Keratinocyte (primary cell): ENCODE measurements around the gene CLEC16A. TPM values are rescaled to one million over a fixed set of nuclear protein-coding genes. Genes with fewer than 3 reads are reported as not detected.

Experiments used
- DNase-seq: peaks from one replicate; pipeline ENCODE4 v3.0.0-alpha.2; 2011; ENCODE audit warnings: low read depth, missing footprints, low spot score
- FAIRE-seq: peaks from 2 replicates; lab custom pipeline; 2011; peaks lifted over from hg19 to GRCh38; lab: Jason Lieb, UNC
- H2AFZ ChIP-seq: 2 replicates; pipeline ENCODE4 v1.6.0; 2012; ENCODE audit warnings: low read length, control low read depth, inconsistent platforms; ENCODE audit not compliant: control insufficient read depth
- H3K27ac ChIP-seq: 2 replicates; pipeline ENCODE4 v1.5.1; 2011; ENCODE audit warnings: low read length; ENCODE audit not compliant: control insufficient read depth, insufficient read depth
- H3K27me3 ChIP-seq: 3 replicates; pipeline ENCODE4 v1.6.0; 2011; ENCODE audit warnings: low read length; ENCODE audit not compliant: control insufficient read depth, insufficient read depth; ENCODE audit errors: extremely low read depth
- H3K36me3 ChIP-seq, 2 experiments: 2 replicates in 1 of 2; 3 replicates in 1 of 2; pipeline ENCODE4 v1.5.1; 2011; ENCODE audit warnings: low read length in 2 of 2, mild to moderate bottlenecking in 1 of 2; ENCODE audit not compliant: control insufficient read depth in 2 of 2, insufficient read depth in 2 of 2; ENCODE audit errors: extremely low read depth in 1 of 2
- H3K4me1 ChIP-seq: 3 replicates; pipeline ENCODE4 v1.5.1; 2011; ENCODE audit warnings: low read length; ENCODE audit not compliant: control insufficient read depth, insufficient read depth; ENCODE audit errors: extremely low read depth
- H3K4me2 ChIP-seq: 3 replicates; pipeline ENCODE4 v1.6.0; 2011; ENCODE audit warnings: low read depth, low read length; ENCODE audit not compliant: control insufficient read depth, insufficient read depth; ENCODE audit errors: extremely low read depth
- H3K4me3 ChIP-seq, 3 experiments: fragments of 200-600 bp in 1 of 3; sonication (generic) in 1 of 3; 2 replicates in 2 of 3; 3 replicates in 1 of 3; pipeline ENCODE4 v1.5.1; 2011 to 2016; ENCODE audit warnings: low read length in 3 of 3, mild to moderate bottlenecking in 3 of 3, control low read depth in 2 of 3, inconsistent platforms in 1 of 3, low read depth in 1 of 3, mixed read lengths in 1 of 3, mixed run types in 1 of 3, moderate library complexity in 1 of 3; ENCODE audit not compliant: control insufficient read depth in 2 of 3, insufficient read depth in 2 of 3; ENCODE audit errors: extremely low read depth in 1 of 3
- H3K79me2 ChIP-seq: 2 replicates; pipeline ENCODE4 v1.6.0; 2012; ENCODE audit warnings: low read length; ENCODE audit not compliant: control insufficient read depth, insufficient read depth
- H3K9ac ChIP-seq: 3 replicates; pipeline ENCODE4 v1.6.0; 2011; ENCODE audit warnings: low read length; ENCODE audit not compliant: control insufficient read depth, insufficient read depth; ENCODE audit errors: extremely low read depth
- H3K9me1 ChIP-seq: 3 replicates; pipeline ENCODE4 v1.6.0; 2011; ENCODE audit warnings: low read length; ENCODE audit not compliant: control insufficient read depth, insufficient read depth; ENCODE audit errors: extremely low read depth
- H3K9me3 ChIP-seq: 2 replicates; pipeline ENCODE4 v1.5.1; 2012; ENCODE audit warnings: low read depth, low read length; ENCODE audit not compliant: control insufficient read depth
- H4K20me1 ChIP-seq: 3 replicates; pipeline ENCODE4 v1.6.0; 2011; ENCODE audit warnings: low read length; ENCODE audit not compliant: control insufficient read depth, insufficient read depth; ENCODE audit errors: extremely low read depth
- CTCF ChIP-seq, 3 experiments: IDR thresholded peaks in 1 of 3; conservative IDR thresholded peaks in 1 of 3; optimal IDR thresholded peaks in 1 of 3; 2 replicates in 2 of 3; 3 replicates in 1 of 3; pipeline versions ENCODE3 to v1.5.1; 2011; ENCODE audit warnings: low read length in 3 of 3, mild to moderate bottlenecking in 3 of 3, moderate library complexity in 2 of 3, control low read depth in 1 of 3, inconsistent platforms in 1 of 3; ENCODE audit not compliant: insufficient read depth in 2 of 3; ENCODE audit errors: extremely low read depth in 1 of 3
- EZH2 ChIP-seq: IDR thresholded peaks from one replicate; pipeline ENCODE4 v1.6.1; 2012; ENCODE audit warnings: inconsistent platforms, mild to moderate bottlenecking, low read length, moderate library complexity
- dilution Hi-C: fragments of 300-500 bp; cut with MboI; formaldehyde crosslinking; loops from one replicate; pipeline ENCODE4 v1.7.0; 2020; ENCODE audit warnings: low sequenced_read_pairs; ENCODE audit not compliant: extremely low pct_ligation_motif_present
- polyA plus RNA-seq, 5 experiments: library from polyadenylated mRNA; depleted of rRNA in 3 of 5; stranded (reverse) in 3 of 5; stranded (forward) in 1 of 5; unstranded in 1 of 5; fragments of >200 nt; gene quantifications; 1 replicate in 1 of 5; 2 replicates in 3 of 5; 3 replicates in 1 of 5; pipeline versions ENCODE4 v1.2.1 to v1.2.3, GENCODE V29; 2011 to 2012; ENCODE audit warnings: missing spikeins in 2 of 5, low read depth in 1 of 5, low replicate concordance in 1 of 5

The CLEC16A gene
- polyA plus RNA-seq, 1 donor (not counting 4 experiments of a cell fraction or from before 2014, with no cell fraction given), result 9.5 TPM

GRCh38 chr16:10939649-10940234, 4.6 kb upstream of the CLEC16A start:
- Histone ChIP-seq H4K20me1 (peaks cover 31% of the 10 kb centered on the region), H3K36me3 (peaks cover 8 to 23% of the 10 kb centered on the region in 2 experiments), H3K9me3 (no peaks in the 10 kb centered on the region), H3K9me1 (peaks cover 5% of the 10 kb centered on the region), H3K9ac (no peak overlapping the region), H3K4me1 (peaks cover 40% of the 10 kb centered on the region), H3K79me2 (peaks cover 68% of the 10 kb centered on the region), H3K27ac (no peak overlapping the region), H2AFZ (no peak overlapping the region), H3K4me3 (peak overlapping the region; percentile 65 to 84 (median 80)), H3K4me2 (peak overlapping the region; percentile 92), H3K27me3 (no peaks in the 10 kb centered on the region)
- no peak for FAIRE-seq
- TF ChIP-seq CTCF (optimal IDR thresholded peaks at IDR 0.05 in 1 of 3, IDR thresholded peaks at IDR 0.05 in 1 of 3, conservative IDR thresholded peaks at IDR 0.05 in 1 of 3; ENCODE audit: extremely low read depth in 1 of 3, insufficient read depth in 2 of 3, low read length in 3 of 3) (no peak), EZH2 (no peak)
- no peak for DNase-seq
- dilution Hi-C loops, result no loop called here

GRCh38 chr16:10940501-10941079, 3.8 kb upstream of the CLEC16A start:
- H3K4me1 ChIP-seq, result peaks cover 44% of the 10 kb centered on the region
- no peaks in the 10 kb centered on the region for H3K27me3 ChIP-seq
- TF ChIP-seq EZH2, result no peak
- no peak for TF ChIP-seq CTCF (optimal IDR thresholded peaks at IDR 0.05 in 1 of 3, IDR thresholded peaks at IDR 0.05 in 1 of 3, conservative IDR thresholded peaks at IDR 0.05 in 1 of 3; ENCODE audit: extremely low read depth in 1 of 3, insufficient read depth in 2 of 3, low read length in 3 of 3)
- DNase-seq, result no peak
- no peak for FAIRE-seq
- H3K4me2 ChIP-seq, result peak overlapping the region; percentile 92
- no peaks in the 10 kb centered on the region for H3K9me3 ChIP-seq
- no peak overlapping the region for H3K27ac ChIP-seq
- peaks cover 5% of the 10 kb centered on the region for H3K9me1 ChIP-seq
- peak overlapping the region; percentile 70 for H3K9ac ChIP-seq
- peaks cover 69% of the 10 kb centered on the region for H3K79me2 ChIP-seq
- no peak overlapping the region for H2AFZ ChIP-seq
- H4K20me1 ChIP-seq, result peaks cover 31% of the 10 kb centered on the region
- H3K4me3 ChIP-seq, result peak overlapping the region; percentile 65 to 84 (median 80)
- H3K36me3 ChIP-seq, result peaks cover 8 to 23% of the 10 kb centered on the region in 2 experiments
- dilution Hi-C loops, result no loop called here
